ENCODE measurements around the gene THTPA.
A peak's percentile ranks its signal among the peaks of the same experiment; 100 is the strongest.
"Not testable (repeated sequence)": the region's sequence is repeated elsewhere in the genome, so short reads cannot be mapped to it uniquely, and the experiment has no call there.

The THTPA gene

GRCh38 chr14:23588884-23589598, 33.0 kb downstream of the THTPA start:
- peak; percentile 90 for DNase-seq

GRCh38 chr14:23589606-23590005, 33.5 kb downstream of the THTPA start:
- DNase-seq, result no peak

GRCh38 chr14:23590198-23590597, 34.1 kb downstream of the THTPA start:
- DNase-seq, result no peak

- not testable (repeated sequence) for DNase-seq
These were observed 38.1 kb downstream of the THTPA start for GRCh38 chr14:23594191-23594590.

GRCh38 chr14:23600322-23600707, 44.2 kb downstream of the THTPA start:
- no peak for DNase-seq

- no peak for DNase-seq
These were observed 44.7 kb downstream of the THTPA start for GRCh38 chr14:23600806-23601205.

GRCh38 chr14:23601424-23601823, 45.4 kb downstream of the THTPA start:
- DNase-seq, result no peak

GRCh38 chr14:23601845-23602180, 45.7 kb downstream of the THTPA start:
- no peak for DNase-seq

GRCh38 chr14:23602181-23603095, 46.4 kb downstream of the THTPA start:
- no peak for DNase-seq

GRCh38 chr14:23603103-23603502, 47.0 kb downstream of the THTPA start:
- no peak for DNase-seq

GRCh38 chr14:23604148-23604547, 48.1 kb downstream of the THTPA start:
- no peak for DNase-seq

- no peak for DNase-seq
These were observed 48.7 kb downstream of the THTPA start for GRCh38 chr14:23604675-23605170.

- no peak for DNase-seq
These were observed 50.0 kb downstream of the THTPA start for GRCh38 chr14:23605931-23606585.

- no peak for DNase-seq
These were observed 52.4 kb downstream of the THTPA start for GRCh38 chr14:23608454-23608853.

- DNase-seq, result no peak
These were observed 52.9 kb downstream of the THTPA start for GRCh38 chr14:23609001-23609400.

- not testable (repeated sequence) for DNase-seq
These were observed 53.5 kb downstream of the THTPA start for GRCh38 chr14:23609411-23610089.

Measured in SHP77 treated with DMSO at 0.1 percent for 48 hours (cell line).